ENCODE measurements around the gene CCDC197.

DNA sequence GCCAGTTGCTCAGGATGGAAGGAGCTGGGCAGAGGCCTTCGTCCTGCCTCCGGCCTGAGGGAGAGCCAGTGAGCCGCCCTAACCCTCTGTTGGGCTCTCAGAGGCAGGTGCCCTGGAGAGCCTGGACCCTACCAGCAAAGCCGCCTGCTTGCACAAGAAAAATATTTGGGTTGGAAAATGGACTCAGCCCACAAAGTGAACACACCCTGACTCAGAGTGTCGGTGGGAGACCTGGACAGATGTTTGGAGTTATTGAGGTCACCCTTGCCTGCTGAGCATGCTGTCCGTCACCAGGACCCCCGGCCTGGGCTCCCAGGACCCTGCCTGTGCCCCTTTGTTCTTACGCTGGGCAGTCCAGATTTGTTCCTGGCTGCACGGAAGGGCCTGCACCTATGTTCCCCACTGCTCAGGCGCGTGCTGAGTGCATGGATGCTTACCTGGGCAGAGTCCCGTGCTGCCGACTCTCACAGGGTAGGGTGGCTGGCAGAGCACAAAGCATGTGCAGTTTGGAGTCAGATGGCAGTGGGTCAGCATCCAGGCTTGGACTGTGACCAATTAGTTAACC is 47.5 kb upstream of the CCDC197 start:
- TF ChIP-seq, protein P1, sequence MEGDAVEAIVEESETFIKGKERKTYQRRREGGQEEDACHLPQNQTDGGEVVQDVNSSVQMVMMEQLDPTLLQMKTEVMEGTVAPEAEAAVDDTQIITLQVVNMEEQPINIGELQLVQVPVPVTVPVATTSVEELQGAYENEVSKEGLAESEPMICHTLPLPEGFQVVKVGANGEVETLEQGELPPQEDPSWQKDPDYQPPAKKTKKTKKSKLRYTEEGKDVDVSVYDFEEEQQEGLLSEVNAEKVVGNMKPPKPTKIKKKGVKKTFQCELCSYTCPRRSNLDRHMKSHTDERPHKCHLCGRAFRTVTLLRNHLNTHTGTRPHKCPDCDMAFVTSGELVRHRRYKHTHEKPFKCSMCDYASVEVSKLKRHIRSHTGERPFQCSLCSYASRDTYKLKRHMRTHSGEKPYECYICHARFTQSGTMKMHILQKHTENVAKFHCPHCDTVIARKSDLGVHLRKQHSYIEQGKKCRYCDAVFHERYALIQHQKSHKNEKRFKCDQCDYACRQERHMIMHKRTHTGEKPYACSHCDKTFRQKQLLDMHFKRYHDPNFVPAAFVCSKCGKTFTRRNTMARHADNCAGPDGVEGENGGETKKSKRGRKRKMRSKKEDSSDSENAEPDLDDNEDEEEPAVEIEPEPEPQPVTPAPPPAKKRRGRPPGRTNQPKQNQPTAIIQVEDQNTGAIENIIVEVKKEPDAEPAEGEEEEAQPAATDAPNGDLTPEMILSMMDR (IDR thresholded peaks at IDR 0.05; ENCODE audit: insufficient read depth, low read length, poor library complexity, severe bottlenecking), result no peak
- TF ChIP-seq EZH2phosphoT487 (conservative IDR thresholded peaks at IDR 0.05; ENCODE audit: low read length), result no peak

Measured in SU-DHL-6 (cell line).